Pancreas (tissue), 10 donors: Measurements from ENCODE around the gene SPTBN1. TPM values are rescaled to one million over a fixed set of nuclear protein-coding genes. Genes with fewer than 3 reads are reported as not detected.

Source experiments
- ATAC-seq, 4 donors: fragments of 200-7000 bp; cut with Tn5 transposase; one replicate each; pipeline versions ENCODE4 v1.8.0 to v1.9.1; 2020; ENCODE audit warnings: mild to moderate bottlenecking in 4 of 4, moderate library complexity in 4 of 4
- DNase-seq, 6 donors: peaks; one replicate each; pipeline ENCODE4 v3.0.0-alpha.2; 2020
- FAIRE-seq: peaks from 2 replicates; lab custom pipeline; 2012; peaks lifted over from hg19 to GRCh38; lab: Jason Lieb, UNC
- H3K27ac ChIP-seq, 4 donors: fragments of 200-600 bp; sonication (generic); 1 replicate in 3 of 4; 2 replicates in 1 of 4; pipeline versions ENCODE4 v1.5.0 to v1.8.0; 2020
- H3K27me3 ChIP-seq, 4 donors: fragments of 200-600 bp; one replicate each; pipeline ENCODE4 v1.8.0; 2021
- H3K36me3 ChIP-seq, 3 donors: fragments of 200-600 bp; sonication (generic) in 1 of 3; one replicate each; pipeline versions ENCODE4 v1.5.0 to v1.8.0; 2020 to 2021
- H3K4me1 ChIP-seq, 3 donors: fragments of 200-600 bp; one replicate each; pipeline ENCODE4 v1.8.0; 2021
- H3K4me3 ChIP-seq, 4 donors: fragments of 200-600 bp; sonication (generic) in 2 of 4; one replicate each; pipeline versions ENCODE4 v1.5.0 to v1.8.0; 2020 to 2021
- H3K9me3 ChIP-seq, 4 donors: fragments of 200-600 bp; one replicate each; pipeline ENCODE4 v1.8.0; 2021
- WGBS, 2 donors: extraction: QIAGEN DNeasy Blood & Tissue Kit; methylation state at CpG; one replicate each; pipeline ENCODE4 v1.1.7; 2013; 5-methylcytosine and 5-hydroxymethylcytosine counted together
- intact Hi-C, 3 donors: fragments of 100-400 bp; cut with DNase I; formaldehyde crosslinking; loops; one replicate each; pipeline versions ENCODE4 v1.11.1 to v1.14.2; 2022
- polyA plus RNA-seq, 2 donors: library from polyadenylated mRNA; stranded (reverse); fragments of 200-250 nt; gene quantifications; one replicate each; pipeline ENCODE4 v1.2.3, GENCODE V29; 2013
- total RNA-seq, 6 donors: library from RNA; stranded (reverse); fragmentation: NEBNext Ultra II Directional in 4 of 6; extraction: Animal tissue kit (Norgen Biotek cat#: 25700) in 4 of 6; gene quantifications; one replicate each; pipeline versions ENCODE4 v1.2.1 to v1.2.4, GENCODE V29; 2021 to 2023
- TF ChIP-seq, protein P1 (sequence below), 4 donors: fragments of 200-600 bp; sonication (generic) in 3 of 4; IDR thresholded peaks; one replicate each; pipeline versions ENCODE4 v1.5.0 to v1.8.0; 2021; ENCODE audit warnings: antibody characterized with exemption in 4 of 4
- donor health status: healthy with polysubstance abuse.
- donor health status: DM: no; HTN: no; CAD: no; lungs with moderate emphysema.
- donor health status: DM: no; HTN: no; CAD: no.
- donor health status: control.
- donor health status: control.
- donor health status: Bipolar disorder and iron deficiency.
- donor health status: DM: yes; HTN: yes; CAD: no.
- donor health status: DM: no; HTN: no; CAD: no.
- donor health status: DM: no; HTN: no; CAD: no.
- donor health status: DM: yes; HTN: yes; CAD: no.

SPTBN1 gene
- total and polyA plus RNA-seq, 8 donors: 43.8 to 192 (median 84.4) TPM

DNA sequence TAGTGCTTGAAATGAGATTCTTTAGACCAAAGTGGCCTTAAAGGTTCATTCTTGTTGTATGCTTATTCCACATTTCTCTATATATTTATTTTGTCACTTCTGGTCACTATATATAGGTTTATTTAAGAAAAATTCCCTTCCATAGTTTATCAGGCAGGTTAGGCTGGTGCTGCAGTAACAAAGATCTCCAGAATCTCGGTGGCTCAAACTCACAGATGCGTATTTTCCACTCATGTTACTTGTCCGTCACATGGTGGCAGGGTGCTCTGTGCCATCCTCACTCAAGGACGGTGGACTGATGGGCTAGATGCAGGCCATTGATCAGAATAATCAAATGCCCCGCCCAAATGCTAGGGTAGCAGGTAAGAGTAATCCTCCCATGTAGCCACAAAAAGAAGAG is 19.8 kb downstream of the SPTBN1 start:
- Histone ChIP-seq H3K27me3 (no peaks in the 10 kb centered on the region), H3K36me3 (no peaks in the 10 kb centered on the region), H3K9me3 (no peaks in the 10 kb centered on the region), H3K4me3 (no peak overlapping the region), H3K27ac (no peak overlapping the region), H3K4me1 (peaks cover 6 to 22% (median 8%) of the 10 kb centered on the region in 3 donors)
- no peak for FAIRE-seq
- TF ChIP-seq, protein P1, sequence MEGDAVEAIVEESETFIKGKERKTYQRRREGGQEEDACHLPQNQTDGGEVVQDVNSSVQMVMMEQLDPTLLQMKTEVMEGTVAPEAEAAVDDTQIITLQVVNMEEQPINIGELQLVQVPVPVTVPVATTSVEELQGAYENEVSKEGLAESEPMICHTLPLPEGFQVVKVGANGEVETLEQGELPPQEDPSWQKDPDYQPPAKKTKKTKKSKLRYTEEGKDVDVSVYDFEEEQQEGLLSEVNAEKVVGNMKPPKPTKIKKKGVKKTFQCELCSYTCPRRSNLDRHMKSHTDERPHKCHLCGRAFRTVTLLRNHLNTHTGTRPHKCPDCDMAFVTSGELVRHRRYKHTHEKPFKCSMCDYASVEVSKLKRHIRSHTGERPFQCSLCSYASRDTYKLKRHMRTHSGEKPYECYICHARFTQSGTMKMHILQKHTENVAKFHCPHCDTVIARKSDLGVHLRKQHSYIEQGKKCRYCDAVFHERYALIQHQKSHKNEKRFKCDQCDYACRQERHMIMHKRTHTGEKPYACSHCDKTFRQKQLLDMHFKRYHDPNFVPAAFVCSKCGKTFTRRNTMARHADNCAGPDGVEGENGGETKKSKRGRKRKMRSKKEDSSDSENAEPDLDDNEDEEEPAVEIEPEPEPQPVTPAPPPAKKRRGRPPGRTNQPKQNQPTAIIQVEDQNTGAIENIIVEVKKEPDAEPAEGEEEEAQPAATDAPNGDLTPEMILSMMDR (IDR thresholded peaks at IDR 0.05): no peak
- no peak for ATAC-seq
- DNase-seq: no peak
- WGBS, 2 donors: 78 to 94% methylated on average over 5 of the region's 5 CpGs
- intact Hi-C loops: no loop called here

- Histone ChIP-seq H3K4me1 (peaks cover 6 to 22% (median 8%) of the 10 kb centered on the region in 3 donors), H3K27ac (no peak overlapping the region)
- 29 to 30% methylated on average over 2 of the region's 2 CpGs for WGBS, 2 donors
These were observed 20.7 kb downstream of the SPTBN1 start for GRCh38 chr2:54476852-54477251.

DNA sequence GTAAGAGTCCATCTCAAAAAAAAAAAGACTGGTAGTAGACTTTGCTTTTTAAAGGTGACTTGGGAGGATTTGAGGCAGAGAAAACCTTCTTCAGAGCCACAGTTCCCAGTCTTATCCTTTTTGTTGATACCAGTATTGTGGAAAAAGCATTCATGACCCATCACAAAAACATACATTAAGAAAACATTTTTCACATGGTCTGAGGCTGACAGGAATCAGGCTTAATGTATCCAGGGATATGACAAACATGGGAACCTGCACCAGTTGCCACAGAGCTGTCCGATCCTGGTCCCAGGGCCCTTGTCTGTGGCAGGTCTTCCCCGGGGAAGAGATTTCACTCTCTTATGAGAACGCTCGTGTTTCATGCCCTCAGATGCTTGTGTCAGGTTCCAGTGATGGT is 21.8 kb downstream of the SPTBN1 start:
- ATAC-seq (no peak), FAIRE-seq (no peak), DNase-seq (no peak)
- no peaks in the 10 kb centered on the region for H3K9me3 ChIP-seq
- no peak overlapping the region for H3K4me3 ChIP-seq
- WGBS, 2 donors: 93% methylated on average over 4 of the region's 4 CpGs
- no peaks in the 10 kb centered on the region for H3K36me3 ChIP-seq
- H3K4me1 ChIP-seq: peaks cover 6 to 22% (median 8%) of the 10 kb centered on the region in 3 donors
- no peak overlapping the region for H3K27ac ChIP-seq
- TF ChIP-seq, protein P1 (IDR thresholded peaks at IDR 0.05): no peak
- no peaks in the 10 kb centered on the region for H3K27me3 ChIP-seq
- intact Hi-C loops: no loop called here

More at GRCh38 chr2:54476852-54477251, 20.7 kb downstream of the SPTBN1 start:
- ATAC-seq (no peak), DNase-seq (no peak), FAIRE-seq (no peak)
- H3K36me3 ChIP-seq: no peaks in the 10 kb centered on the region
- no peak overlapping the region for H3K4me3 ChIP-seq
- intact Hi-C loops: no loop called here
- H3K9me3 ChIP-seq: no peaks in the 10 kb centered on the region
- no peaks in the 10 kb centered on the region for H3K27me3 ChIP-seq
- TF ChIP-seq, protein P1 (IDR thresholded peaks at IDR 0.05): no peak

- H3K27ac ChIP-seq: no peak overlapping the region
- intact Hi-C loops: no loop called here
- TF ChIP-seq, protein P1 (IDR thresholded peaks at IDR 0.05): no peak
- H3K27me3 ChIP-seq: no peaks in the 10 kb centered on the region
- peaks cover 6 to 22% (median 8%) of the 10 kb centered on the region in 3 donors for H3K4me1 ChIP-seq
- DNase-seq: no peak
- no peaks in the 10 kb centered on the region for H3K36me3 ChIP-seq
- no peak overlapping the region for H3K4me3 ChIP-seq
- no peak for ATAC-seq
- no peaks in the 10 kb centered on the region for H3K9me3 ChIP-seq
- WGBS, 2 donors: 81 to 83% methylated on average over 1 of the region's 1 CpG
- no peak for FAIRE-seq
These were observed 22.8 kb downstream of the SPTBN1 start for GRCh38 chr2:54478899-54479298.

DNA sequence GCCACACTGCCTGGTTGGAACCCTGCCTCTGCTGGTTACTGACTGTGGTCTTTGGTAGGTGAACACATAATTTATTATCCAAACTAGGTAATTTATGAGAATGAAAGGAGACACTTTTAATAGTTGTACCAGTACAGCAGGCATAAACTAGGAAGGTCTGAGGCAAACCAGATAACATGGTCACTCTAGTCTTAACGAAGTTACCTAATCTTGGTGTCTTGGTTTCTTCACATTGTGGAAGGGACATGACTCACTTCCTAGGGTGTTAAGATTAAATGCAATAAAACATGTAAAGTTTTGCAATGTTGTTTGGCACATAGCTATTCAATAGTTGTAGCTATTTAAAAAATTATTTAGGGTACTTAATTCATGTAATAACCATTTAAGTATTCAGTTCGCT is 23.3 kb downstream of the SPTBN1 start:
- no peak for DNase-seq
- H3K36me3 ChIP-seq: no peaks in the 10 kb centered on the region
- H3K27me3 ChIP-seq: no peaks in the 10 kb centered on the region
- no peaks in the 10 kb centered on the region for H3K9me3 ChIP-seq
- no peak for FAIRE-seq
- H3K4me1 ChIP-seq: peaks cover 6 to 22% (median 8%) of the 10 kb centered on the region in 3 donors
- TF ChIP-seq, protein P1 (IDR thresholded peaks at IDR 0.05): no peak
- WGBS, 2 donors: 46 to 62% methylated on average over 2 of the region's 2 CpGs
- peak overlapping the region in 1 of 4 donors; percentile 26 for H3K27ac ChIP-seq
- intact Hi-C loops: no loop called here
- ATAC-seq: peak in 1 of 4 donors; percentile 58
- no peak overlapping the region for H3K4me3 ChIP-seq
